ENCODE data around the gene C1orf50. TPM values are rescaled to one million over a fixed set of nuclear protein-coding genes. Genes with fewer than 3 reads are reported as not detected.
A peak's percentile ranks its signal among the peaks of the same experiment; 100 is the strongest.

The C1orf50 gene
- total RNA-seq, 1 donor from 2014 or later = 12.0 TPM

DNA sequence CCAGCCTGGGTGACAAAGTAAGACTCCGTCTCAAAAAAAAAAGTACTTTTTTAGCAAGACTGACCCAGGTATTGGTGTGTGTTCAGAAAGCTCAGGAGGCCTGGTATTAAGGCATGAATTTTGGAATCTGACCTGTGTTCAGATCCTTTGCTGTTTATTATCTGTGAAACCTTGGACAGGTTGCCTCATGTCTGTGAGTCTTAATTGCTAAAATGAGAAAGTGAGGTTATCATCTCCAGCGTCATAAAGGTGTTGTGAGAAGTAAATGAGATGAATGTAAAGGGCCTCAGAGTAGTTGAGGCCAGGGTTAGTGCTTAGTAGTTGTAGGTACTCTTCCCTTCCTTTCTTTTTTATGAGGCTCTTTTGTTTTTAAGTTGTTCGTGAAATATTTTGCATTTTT, 2.8 kb downstream of the C1orf50 start:
- TF ChIP-seq, protein P1, sequence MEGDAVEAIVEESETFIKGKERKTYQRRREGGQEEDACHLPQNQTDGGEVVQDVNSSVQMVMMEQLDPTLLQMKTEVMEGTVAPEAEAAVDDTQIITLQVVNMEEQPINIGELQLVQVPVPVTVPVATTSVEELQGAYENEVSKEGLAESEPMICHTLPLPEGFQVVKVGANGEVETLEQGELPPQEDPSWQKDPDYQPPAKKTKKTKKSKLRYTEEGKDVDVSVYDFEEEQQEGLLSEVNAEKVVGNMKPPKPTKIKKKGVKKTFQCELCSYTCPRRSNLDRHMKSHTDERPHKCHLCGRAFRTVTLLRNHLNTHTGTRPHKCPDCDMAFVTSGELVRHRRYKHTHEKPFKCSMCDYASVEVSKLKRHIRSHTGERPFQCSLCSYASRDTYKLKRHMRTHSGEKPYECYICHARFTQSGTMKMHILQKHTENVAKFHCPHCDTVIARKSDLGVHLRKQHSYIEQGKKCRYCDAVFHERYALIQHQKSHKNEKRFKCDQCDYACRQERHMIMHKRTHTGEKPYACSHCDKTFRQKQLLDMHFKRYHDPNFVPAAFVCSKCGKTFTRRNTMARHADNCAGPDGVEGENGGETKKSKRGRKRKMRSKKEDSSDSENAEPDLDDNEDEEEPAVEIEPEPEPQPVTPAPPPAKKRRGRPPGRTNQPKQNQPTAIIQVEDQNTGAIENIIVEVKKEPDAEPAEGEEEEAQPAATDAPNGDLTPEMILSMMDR (IDR thresholded peaks at IDR 0.05; ENCODE audit: unreplicated experiment) = no peak
- Mint-ChIP-seq H3K27ac (no peak overlapping the region), H3K4me3 (ENCODE audit: low read depth) (no peak overlapping the region), H3K9me3 (ENCODE audit: low read depth) (no peaks in the 10 kb centered on the region), H3K36me3 (ENCODE audit: insufficient read depth) (peaks cover 13% of the 10 kb centered on the region), H3K27me3 (no peaks in the 10 kb centered on the region), H3K4me1 (ENCODE audit: low read depth) (peaks cover 9% of the 10 kb centered on the region)
- DNase-seq (ENCODE audit: low spot score, unreplicated experiment) = no peak

DNA sequence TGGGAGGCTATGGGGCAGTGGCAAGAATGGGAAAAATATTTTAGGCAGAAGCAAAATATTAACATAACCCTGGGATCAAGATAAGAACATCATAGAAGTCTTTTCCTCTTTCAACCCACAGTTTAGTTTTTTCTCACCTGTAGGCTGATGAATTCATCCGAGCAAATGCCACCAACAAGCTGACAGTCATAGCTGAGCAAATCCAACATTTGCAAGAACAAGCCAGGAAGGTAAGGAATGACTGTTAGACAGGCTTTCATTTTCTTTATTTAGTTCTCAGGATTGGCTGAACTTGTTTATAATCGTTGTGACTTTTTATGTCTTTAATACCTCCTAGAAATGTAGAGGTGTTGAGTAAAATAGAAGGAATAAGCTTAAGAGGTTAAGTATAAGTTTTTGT, 6.4 kb downstream of the C1orf50 start:
- Mint-ChIP-seq H3K36me3 (ENCODE audit: insufficient read depth) (peaks cover 28% of the 10 kb centered on the region), H3K4me3 (ENCODE audit: low read depth) (no peak overlapping the region), H3K27ac (no peak overlapping the region), H3K9me3 (ENCODE audit: low read depth) (no peaks in the 10 kb centered on the region), H3K27me3 (no peaks in the 10 kb centered on the region), H3K4me1 (ENCODE audit: low read depth) (peaks cover 3% of the 10 kb centered on the region)
- DNase-seq (ENCODE audit: low spot score, unreplicated experiment) = no peak
- TF ChIP-seq, protein P1 (IDR thresholded peaks at IDR 0.05; ENCODE audit: unreplicated experiment) = no peak

DNA sequence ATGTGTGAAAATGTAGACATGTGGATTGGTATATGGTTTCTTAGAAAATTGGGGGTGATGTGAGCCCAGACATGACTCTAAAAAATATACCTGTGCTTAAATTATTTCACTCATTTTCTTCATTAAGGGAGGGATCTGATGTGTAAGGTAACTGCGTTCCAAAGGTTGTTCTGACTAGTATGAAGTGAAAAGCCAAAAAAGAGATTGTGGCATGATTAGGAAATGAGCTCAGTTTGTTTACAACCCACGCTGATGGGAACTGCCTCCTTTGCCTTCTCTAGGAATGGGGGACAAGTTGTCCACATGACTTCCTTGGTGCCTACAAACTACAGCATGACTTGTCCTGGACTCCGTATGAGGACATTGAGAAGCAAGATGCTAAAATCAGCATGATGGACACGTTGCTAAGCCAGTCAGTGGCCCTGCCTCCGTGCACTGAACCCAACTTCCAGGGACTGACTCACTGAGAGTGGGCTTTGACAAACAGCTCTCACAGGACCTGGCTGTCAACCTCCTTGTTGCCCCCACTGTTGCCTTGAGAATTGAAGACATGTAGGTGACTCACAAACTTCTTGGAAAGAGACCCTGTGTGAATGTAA, 8.0 kb downstream of the C1orf50 start:
- Mint-ChIP-seq H3K9me3 (ENCODE audit: low read depth) (no peaks in the 10 kb centered on the region), H3K27me3 (no peaks in the 10 kb centered on the region), H3K36me3 (ENCODE audit: insufficient read depth) (peaks cover 31% of the 10 kb centered on the region), H3K4me1 (ENCODE audit: low read depth) (peaks cover under 1% of the 10 kb centered on the region), H3K27ac (no peak overlapping the region), H3K4me3 (ENCODE audit: low read depth) (no peak overlapping the region)
- TF ChIP-seq, protein P1 (IDR thresholded peaks at IDR 0.05; ENCODE audit: unreplicated experiment) = no peak
- DNase-seq (ENCODE audit: low spot score, unreplicated experiment) = no peak

DNA sequence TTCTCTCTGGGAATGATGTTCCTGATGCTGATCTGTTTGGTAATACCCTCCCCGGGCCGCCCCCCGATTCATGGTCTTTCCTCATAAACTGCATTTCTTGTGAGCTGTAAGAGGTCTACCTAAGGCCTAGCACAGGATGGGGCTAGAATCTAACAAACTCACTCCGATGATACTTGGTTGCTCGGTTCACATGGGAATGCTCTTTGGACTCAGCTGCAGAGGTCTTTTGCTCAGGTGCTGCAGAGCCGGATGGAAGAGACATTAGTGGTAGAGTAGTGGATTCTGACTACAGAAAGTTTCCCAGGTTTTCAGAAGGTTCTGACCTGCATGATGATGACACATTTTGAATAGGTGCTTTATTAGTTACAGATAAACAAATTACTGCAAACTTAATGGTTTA, 9.5 kb downstream of the C1orf50 start:
- H3K27me3 Mint-ChIP-seq = no peaks in the 10 kb centered on the region
- H3K36me3 Mint-ChIP-seq (ENCODE audit: insufficient read depth) = peaks cover 33% of the 10 kb centered on the region
- TF ChIP-seq, protein P1 (IDR thresholded peaks at IDR 0.05; ENCODE audit: unreplicated experiment) = no peak
- no peaks in the 10 kb centered on the region for H3K9me3 Mint-ChIP-seq (ENCODE audit: low read depth)
- no peak overlapping the region for H3K27ac Mint-ChIP-seq
- no peaks in the 10 kb centered on the region for H3K4me1 Mint-ChIP-seq (ENCODE audit: low read depth)
- no peak overlapping the region for H3K4me3 Mint-ChIP-seq (ENCODE audit: low read depth)
- no peak for DNase-seq (ENCODE audit: low spot score, unreplicated experiment)

DNA sequence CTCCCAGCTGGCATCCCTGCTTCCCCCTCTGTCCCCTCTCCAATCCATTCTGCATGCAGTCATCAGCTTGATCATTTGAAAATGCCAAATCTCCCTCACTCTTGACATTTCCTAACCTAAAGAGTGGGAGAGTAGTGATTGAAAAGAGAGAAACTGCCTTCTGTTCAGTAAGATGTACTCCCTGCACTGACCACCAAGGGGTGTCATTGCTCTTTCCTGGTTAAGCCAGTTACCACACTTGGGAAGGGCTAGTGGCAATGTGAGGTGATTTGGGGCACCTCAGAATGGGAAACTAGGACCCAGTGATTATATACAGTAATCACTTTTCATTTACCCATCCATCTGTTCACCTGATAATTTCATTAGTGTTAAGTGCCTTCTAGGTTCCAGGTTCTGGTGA, 10.8 kb downstream of the C1orf50 start:
- peaks cover 32% of the 10 kb centered on the region for H3K36me3 Mint-ChIP-seq (ENCODE audit: insufficient read depth)
- no peaks in the 10 kb centered on the region for H3K27me3 Mint-ChIP-seq
- H3K27ac Mint-ChIP-seq = no peak overlapping the region
- H3K4me3 Mint-ChIP-seq (ENCODE audit: low read depth) = no peak overlapping the region
- TF ChIP-seq, protein P1 (IDR thresholded peaks at IDR 0.05; ENCODE audit: unreplicated experiment) = peak; percentile 66
- no peaks in the 10 kb centered on the region for H3K4me1 Mint-ChIP-seq (ENCODE audit: low read depth)
- no peak for DNase-seq (ENCODE audit: low spot score, unreplicated experiment)
- H3K9me3 Mint-ChIP-seq (ENCODE audit: low read depth) = no peaks in the 10 kb centered on the region
